HG02885 (cell line): ENCODE results near the gene MEGF10.

Experiments
- ATAC-seq: cut with Tn5 transposase; IDR thresholded peaks from one replicate; pipeline ENCODE4 v1.9.1; 2021; ENCODE audit warnings: mild to moderate bottlenecking; ENCODE audit not compliant: unreplicated experiment, poor library complexity

Gene MEGF10

DNA sequence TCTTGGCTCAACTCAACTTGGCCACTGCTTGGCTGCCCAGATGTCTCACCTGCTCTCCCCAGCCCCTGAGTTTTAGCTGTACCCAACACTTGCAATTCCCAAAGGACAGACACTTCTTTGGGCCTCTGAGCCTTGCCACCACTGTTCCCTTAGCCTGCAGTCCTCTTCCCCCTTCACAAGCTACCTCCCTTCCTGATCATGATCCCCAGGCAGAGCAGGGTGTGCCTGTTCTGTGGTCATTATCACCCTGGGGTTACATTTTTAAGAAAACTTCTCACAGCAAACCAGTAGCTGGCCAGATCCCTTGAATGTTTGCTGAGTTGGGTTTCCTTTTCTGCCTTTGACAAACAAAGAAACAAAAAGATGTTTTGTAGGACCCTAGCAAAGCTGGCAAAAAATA is 139.3 kb downstream of the MEGF10 start:
- no peak for ATAC-seq

DNA sequence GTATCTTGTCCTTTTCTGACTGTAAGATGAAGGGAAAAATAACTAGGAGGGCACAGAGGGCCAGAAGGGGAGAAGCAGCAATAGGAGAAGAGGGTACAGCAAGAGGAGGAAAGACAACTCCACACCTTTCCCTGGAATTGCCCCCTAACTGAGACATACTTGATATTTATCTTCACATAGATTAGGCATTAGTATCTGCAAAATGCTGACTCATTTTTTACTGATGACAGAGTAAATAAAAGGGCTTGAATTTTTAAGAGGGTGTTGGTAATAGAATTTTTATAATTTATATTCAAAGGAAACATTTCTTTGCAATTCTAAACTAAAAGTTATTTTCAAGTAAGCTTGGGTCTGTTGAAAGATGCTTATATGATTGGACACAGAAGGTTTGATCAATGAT is 140.0 kb downstream of the MEGF10 start:
- ATAC-seq = no peak

DNA sequence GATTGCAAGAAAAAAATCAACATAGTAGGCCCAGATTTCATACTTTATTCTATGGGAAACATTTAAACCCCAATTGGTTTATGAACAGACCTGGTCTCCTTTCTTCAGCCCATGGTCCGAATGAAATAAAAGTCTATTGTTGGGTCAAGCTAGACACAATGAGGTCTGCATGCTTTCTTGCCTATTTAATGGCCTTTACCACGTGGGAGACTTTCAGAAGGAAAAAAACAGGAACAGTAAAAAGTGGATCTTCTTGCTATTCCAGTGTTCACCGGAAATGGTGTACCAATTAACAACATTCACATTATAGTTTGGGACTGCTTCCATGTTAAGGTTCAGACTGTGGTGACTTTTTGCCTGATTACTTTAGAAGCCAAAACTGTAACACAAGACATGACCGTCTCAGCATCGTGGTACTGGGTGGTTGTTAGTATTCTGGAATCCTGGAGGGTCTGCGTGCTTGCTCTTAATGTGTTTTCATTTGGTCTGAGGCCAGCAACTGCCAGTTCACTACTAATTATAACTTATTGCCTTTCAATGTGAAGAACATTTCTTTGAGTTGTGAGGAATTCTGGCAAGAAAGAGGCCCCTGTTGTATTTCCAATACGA is 141.5 kb downstream of the MEGF10 start:
- ATAC-seq = no peak

DNA sequence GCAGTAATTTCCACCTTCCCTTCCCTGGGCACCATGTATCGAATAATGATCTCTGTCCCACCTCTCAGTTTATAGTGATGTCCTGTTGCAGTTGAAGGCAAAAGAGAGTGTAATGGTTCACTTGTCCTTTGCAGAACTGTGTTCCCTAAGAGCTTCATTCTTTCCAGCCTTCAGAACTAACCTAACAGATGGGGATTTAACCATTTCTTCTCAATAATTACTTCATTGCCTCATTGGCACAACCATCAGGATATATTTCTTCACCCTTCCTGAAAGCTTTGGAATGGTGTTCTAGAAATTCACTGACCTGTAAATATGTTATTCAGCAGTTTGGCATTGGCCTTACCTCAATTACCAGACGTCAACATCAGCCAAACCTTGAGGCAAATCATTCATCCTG is 142.9 kb downstream of the MEGF10 start:
- ATAC-seq = no peak

DNA sequence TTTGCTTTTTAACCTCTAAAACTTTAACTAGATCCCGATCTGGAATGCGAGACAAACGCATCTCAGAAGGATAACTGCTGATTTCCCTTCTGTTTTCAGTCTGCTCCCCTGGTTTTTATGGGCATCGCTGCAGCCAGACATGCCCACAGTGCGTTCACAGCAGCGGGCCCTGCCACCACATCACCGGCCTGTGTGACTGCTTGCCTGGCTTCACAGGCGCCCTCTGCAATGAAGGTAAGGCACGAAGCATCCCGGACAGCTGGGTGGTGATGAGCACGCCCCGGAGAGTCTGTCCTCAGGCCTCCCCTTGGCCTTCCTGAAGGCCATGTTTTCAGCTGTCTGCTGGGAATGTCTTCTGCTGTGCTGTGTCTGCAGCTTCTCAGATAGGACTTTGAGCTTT is 144.0 kb downstream of the MEGF10 start:
- no peak for ATAC-seq

DNA sequence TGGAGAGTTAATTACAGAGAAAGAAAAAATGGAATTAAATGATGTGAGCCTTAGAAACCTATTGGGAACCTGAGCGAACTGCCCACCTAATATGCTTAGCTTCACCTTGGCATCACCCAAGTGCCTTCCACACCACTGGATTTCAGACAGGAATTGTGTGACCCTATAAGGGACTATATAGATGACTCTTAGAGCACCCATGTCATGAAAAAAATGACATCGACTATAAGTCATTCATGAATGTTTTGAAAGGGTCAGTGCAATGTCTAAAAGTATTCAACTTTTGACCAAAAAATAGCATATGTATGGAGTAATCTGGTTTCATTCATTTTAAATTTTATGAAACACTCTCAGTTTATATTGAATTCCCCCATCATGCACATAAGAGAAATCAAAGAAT is 145.2 kb downstream of the MEGF10 start:
- ATAC-seq = no peak

DNA sequence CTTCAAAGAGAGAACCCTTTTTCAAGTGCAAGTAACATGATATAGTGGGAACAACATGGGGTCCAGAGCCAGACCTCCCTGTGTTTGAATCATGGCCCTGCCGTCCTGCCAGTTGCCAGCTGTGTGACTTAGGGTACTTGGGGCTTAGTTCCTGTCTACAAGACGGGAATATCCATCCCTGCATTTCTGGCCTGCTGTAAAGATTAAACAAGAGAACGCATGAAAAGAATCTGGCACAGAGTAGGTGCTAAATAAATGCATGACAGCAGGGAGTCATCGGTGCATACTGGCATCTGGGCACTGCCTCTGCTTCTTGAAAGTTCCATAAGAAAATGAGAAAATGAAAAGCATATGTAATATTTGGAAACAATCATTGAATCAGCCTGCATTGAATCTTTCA is 149.0 kb downstream of the MEGF10 start:
- no peak for ATAC-seq

DNA sequence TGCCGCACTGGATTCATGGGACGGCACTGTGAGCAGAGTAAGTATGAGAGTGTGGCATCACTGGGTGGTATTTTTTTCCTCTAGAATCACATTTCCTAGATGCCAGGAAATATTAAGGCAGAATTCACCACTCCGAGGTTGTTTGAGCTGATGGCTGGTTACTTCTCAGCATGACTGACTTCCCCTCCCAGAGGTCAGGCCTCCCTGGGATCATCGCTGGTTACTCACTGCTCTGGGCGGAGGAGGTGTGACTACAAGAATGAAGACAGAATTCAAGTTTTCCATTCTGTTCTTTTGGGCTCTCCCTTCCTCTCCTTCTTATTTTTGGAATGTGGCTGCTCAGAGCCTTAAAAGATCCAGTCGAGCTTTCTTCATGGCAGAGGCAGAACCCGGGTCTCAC is 150.2 kb downstream of the MEGF10 start:
- no peak for ATAC-seq

DNA sequence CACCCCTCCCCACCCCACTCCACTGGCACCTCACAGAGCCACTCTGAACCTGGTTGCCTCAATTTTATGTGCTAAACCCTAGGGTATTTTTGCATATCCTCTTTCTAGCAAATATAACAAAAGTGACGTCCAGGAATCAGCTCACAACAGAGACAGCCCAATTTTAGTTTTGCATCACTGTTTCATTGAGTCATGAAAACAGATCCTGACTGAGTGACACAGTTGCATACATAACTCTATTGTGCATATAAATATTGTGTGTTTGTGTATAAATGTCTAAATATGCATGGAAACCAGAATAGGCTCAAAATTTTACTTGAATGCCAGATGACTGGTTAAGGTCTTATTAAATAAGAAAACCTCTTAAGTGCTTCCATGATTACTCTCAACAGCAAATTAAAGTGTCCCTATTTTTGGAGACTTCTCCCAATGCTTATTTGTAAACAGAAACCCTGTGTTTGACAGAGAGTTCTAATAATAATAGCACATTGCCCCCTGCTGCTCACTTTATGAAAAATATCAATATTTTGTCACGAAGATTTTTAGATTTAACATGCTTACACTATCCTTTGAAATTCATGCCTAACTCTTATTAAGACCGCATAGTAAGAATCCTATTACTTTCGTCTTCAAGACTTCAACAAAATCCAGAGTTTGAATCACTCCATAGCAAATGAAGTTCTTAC is 151.3 kb downstream of the MEGF10 start:
- no peak for ATAC-seq

DNA sequence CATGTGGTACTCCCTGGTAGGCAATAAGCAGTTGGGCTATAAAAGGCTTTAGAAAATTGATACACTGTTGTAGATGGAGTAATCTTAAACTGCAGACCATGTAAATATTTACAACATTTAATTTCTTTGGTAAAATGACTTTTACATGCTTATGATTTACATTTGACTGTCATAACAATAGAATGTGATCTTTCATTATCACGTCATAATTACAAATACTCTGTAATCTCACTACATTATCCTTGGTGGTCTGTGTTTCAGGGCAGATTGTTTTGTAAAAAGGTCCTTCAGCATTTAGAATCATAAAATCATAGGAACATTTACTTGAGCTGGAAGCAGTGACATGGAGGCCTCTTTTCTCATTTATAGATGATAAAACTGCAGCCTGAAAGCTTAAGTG is 153.6 kb downstream of the MEGF10 start:
- no peak for ATAC-seq

DNA sequence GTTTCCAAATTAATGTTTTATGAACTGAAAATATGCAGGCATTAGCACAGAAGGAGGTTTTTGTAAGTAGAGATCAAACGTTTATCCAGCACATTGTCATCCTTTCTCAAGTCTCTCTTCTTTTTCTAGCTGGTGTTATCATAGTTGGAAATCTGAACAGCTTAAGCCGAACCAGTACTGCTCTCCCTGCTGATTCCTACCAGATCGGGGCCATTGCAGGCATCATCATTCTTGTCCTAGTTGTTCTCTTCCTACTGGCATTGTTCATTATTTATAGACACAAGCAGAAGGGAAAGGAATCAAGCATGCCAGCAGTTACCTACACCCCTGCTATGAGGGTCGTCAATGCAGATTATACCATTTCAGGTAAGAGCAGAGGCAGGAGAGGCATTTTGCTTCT is 154.7 kb downstream of the MEGF10 start:
- ATAC-seq = no peak

DNA sequence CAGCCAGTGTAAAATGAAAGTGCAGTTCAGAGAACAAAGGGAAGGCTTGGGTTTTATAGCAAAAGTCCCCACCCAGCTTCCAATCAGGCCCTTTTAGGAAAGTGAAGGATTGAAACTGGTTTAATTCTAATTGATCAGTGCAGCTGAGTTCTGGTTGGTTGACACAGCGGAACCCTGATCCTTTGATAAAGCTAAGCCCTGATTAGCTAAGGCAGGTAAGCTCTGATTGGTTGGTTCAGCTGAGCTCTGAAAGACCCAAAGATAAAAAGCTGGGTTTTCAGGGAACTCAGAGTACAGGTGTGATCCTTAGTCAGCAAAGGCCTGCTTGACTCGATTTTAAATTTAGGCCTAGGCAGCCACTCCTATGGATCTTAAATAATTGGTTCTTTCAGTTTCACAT is 156.0 kb downstream of the MEGF10 start:
- ATAC-seq = no peak

DNA sequence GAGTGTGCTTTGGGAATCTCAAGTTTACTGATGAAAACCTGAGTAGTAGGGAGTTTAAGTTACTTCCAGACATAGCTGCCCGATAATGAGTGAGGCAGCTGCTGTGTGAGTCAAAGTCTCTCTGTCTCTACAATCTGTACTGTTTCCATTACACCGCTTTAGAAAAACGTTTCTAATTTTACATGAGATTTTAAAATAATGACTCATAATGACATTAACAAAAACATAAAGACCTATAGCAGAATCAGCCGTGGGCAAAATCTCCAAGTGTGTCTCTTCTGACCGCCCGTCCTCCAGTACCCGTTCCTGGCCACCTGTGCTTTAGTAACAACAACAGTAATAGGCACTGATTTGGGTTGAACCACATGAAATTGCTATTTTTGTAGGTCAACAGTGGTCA is 157.2 kb downstream of the MEGF10 start:
- no peak for ATAC-seq

DNA sequence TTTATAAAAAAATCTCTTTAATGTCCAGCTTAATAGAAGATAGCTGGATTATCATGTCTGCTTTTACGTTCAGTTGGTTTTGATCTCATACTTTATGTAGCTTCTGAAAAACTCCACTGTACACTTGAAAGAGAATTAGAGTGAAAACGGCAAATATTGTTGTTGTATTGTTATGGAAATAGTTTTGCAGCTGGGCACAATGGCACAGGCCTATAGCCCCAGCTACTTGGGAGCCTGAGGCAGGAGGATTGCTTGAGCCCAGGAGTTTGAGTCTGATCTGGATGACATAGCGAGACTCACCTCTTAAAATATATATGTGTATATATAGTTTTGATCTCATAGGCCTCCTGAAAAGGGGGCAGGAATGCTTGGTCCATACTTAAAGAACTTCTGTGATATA is 159.4 kb downstream of the MEGF10 start:
- ATAC-seq = no peak

DNA sequence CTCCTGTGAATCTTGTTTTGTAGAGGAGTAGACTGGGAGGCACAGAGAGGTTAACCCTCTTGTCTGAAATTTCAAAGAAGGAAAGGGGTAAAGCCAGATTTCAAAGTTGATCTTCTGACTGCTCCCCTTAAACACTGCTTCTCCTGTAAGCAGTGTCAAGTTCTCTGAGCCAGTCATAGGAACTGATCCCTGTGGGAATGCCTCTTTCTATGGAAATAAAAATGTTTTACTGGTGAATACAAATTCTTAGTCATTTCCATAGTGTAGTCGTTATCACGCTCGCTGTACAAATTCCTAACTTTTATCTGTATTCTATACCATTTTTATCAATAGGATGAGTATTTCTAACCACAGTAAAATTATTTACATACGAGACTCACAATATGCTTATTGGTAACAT is 160.5 kb downstream of the MEGF10 start:
- no peak for ATAC-seq

DNA sequence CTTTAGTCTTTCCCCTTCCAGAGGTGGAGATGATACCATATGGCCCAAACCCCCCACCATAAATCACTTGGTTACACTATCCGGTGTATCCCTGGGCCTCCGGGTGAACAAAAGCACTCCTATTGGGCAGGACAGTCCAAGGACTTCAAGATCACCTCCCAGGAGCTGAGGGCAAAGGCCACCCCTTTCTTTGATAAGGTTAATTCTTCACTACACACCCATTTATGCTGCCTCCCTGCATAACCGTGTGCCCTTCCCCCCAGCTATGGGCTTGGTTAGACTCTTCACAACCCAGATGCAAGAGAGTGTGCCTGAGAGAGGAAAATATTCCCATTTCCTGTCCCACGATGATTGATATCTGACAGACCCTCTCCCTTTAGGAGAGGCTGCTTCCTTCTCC is 162.0 kb downstream of the MEGF10 start:
- no peak for ATAC-seq

DNA sequence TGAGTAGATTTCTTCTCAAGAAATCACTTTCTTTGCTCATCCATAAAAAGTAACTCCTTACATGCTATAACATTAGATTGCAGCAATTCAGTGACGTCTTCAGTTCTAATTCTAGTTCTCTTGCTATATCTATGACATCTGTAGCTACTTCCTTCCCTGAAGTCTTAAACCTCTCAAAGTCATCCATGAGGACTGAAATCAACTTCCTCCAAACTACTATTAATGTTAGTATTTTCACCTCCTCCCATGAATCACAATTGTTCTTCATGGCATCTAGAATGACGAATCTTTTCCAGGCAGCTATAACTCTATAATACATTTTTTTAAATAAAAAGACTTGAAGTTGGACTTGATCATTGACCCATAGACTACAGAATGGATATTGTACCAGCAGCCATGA is 180.6 kb downstream of the MEGF10 start:
- ATAC-seq = no peak

DNA sequence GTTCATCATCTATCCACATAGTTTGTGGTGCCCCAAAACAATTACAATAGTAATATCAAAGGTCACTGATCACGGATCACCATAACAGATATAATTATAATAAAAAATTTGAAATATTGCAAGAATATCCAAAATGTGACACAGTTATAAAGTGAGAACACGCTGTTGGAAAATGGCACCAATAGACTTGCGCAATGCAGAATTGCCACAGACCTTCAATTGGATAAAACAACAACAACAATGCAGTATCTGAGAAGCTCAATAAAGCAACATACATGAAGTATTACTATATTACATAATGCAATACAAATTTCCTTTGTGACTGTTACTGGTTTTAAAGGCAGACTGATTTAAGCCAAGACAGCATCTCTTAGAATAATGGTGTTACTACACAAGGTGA is 182.1 kb downstream of the MEGF10 start:
- ATAC-seq = no peak

DNA sequence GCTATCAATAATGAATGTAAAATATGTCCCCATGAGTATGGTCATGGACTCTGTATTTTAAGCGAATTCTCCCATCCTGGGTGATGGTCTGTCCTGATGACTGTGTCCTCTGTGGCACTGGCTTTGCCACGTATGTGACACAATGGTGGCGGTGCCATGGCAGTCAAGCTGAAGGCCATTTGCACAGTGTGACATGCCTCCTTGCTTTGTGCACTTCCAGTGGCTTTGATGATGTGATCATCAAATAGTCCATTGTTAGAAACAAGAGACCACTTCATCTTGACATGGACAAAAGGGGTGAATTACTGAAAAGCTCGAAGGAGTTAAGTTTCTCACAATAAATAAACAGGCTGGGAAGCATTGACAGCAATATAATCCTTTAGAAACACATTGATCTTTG is 195.9 kb downstream of the MEGF10 start:
- no peak for ATAC-seq

DNA sequence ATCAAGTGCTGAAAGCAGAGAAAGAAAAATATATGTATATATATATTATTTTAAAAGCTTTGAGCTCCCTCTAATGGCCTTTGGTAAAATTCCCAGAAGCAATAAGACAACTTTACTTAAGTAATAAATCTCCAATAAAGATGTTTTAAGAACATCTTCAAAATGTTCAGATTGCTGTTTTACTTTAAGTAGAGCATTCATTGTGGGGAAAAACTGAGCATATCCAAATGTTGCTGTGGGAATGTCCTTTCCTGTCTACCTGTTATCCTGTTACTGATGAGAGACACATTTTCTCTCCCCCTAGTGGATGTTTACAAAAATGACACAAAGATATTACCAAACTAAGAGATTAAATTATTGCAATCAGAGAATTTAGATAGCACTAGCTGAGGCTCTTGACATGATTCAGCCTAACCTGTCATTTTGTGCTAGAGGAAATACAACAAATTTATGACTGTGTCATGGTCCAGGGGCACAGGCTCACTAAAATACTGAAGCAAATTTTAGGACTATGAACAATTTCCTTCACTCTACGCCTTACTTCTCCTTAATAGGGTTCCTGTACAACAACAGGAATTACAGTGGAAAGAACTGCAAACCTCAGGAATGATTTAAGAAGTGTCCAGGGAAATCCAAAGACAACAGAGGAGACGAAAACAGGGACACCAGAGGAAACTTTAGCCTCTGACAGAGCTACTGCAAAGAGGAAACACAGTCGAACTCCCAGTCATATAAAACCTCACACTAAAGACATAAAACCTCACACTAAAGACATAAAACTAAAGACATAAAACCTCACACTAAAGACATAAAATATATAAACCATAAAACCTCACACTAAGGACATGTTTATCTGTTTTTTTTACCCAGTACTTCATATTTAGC is 202.5 kb downstream of the MEGF10 start:
- ATAC-seq = peak; percentile 81

DNA sequence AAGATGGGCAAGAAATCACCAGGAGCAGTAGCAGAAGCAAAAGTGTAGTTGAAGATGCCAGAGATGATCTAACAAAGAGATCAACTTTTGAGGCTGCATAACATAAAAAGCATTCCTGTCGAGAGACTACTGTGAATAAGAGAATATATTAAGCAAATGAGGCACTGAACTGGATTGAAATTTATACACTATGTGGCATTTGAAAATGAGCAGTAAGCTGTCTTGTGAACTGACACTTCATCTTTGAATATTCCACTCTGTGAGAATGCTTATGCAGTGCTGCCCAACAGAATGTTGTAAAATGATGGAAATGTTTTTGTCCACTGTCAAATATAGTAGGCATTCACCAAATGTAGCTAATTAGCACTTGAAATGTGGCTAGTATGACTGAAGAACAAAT is 208.0 kb downstream of the MEGF10 start:
- ATAC-seq = no peak

DNA sequence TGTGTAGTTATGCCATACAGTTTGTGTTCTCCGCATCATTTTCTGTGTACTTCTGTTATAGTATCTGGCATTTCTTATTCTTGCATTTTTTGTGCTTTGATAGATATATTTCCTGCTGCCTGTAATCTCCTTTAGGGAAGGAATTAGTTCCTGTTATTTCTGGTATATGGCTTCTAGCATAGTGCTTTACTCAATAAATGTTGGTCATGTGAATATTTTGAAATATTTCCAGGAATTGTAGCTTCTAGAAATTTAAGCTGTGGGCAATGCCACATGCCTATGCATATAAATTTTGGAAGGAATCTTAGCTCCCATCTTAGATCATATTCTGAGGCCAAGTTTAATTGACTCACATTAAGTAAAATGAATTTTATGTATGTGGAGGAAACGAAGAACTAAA is 215.3 kb downstream of the MEGF10 start:
- no peak for ATAC-seq
